ENCODE measurements around the gene DOCK8.
"Not testable (repeated sequence)": the region's sequence is repeated elsewhere in the genome, so short reads cannot be mapped to it uniquely, and the experiment has no call there.

DOCK8 gene

DNA sequence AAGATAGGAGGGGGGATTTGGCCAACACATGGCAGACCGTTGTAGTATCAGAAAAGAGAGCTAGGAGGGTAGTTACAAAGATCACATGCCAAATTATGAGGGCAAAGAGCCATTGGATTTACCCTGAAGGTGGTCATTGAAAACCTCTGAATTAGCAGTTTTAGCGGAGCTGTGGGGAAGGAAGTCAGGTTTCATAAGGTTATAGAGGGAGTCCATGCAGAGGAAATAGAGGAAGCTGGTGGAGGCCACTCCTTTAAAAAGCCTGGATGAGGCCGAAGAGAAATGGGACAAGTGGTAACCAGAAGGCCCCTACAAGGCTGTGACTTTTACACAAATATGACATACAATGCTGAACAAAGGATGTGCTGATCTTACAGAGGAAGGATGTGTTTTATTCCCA lies 13.2 kb downstream of the DOCK8 start:
- DNase-seq: no peak

DNA sequence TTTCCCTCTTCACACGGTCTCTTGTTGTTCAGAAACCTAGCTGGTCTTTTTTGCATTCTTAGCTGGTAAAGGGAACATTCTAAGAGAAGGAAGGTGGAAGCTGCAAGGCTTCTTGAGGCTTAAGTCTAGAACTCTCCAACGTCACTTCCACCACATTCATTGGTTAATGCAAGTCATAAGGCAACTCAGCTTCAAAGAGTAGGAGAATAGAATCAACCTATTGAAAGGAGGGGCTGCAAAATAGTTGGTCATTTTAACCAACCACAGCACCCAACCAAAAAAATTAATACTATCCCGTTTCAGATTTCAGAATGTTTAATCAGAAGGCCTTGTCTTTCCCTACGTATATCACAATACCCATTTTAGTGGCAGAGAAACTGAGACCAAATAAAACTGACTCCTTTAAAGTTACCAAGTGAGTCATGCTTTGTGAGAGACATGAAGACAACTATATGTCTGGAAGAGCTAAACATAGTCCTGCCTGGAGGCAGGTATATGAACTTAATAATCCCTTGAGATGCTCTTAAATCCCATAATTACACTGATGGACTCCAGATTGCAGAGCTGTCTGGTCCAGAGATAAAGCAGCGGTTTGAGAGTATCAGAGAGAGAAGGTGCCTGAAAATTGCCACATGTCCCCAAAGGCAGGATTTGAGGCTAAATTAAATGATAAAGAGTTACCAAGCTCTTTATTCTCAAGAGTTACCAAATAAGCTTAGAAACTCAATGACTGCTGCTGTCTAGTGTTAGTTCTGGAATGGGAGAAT lies 14.4 kb downstream of the DOCK8 start:
- DNase-seq: no peak

DNA sequence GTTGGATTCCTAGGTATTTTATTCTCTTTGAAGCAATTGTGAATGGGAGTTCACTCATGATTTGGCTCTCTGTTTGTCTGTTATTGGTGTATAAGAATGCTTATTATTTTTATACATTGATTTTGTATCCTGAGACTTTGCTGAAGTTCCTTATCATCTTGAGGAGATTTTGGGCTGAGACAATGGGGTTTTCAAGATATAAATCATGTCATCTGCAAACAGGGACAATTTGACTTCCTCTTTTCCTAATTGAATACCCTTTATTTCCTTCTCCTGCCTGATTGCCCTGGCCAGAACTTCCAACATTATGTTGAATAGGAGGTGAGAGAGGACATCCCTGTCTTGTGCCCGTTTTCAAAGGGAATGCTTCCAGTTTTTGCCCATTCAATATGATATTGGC lies 17.0 kb downstream of the DOCK8 start:
- not testable (repeated sequence) for DNase-seq

DNA sequence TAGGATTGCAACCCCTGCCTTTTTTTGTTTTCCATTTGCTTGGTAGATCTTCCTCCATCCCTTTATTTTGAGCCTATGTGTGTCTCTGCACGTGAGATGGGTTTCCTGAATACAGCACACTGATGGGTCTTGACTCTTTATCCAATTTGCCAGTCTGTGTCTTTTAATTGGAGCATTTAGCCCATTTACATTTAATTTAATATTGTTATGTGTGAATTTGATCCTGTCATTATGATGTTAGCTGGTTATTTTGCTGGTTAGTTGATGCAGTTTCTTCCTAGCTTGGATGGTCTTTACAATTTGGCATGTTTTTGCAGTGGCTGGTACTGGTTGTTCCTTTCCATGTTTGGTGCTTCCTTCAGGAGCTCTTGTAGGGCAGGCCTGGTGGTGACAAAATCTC lies 19.0 kb downstream of the DOCK8 start:
- not testable (repeated sequence) for DNase-seq

DNA sequence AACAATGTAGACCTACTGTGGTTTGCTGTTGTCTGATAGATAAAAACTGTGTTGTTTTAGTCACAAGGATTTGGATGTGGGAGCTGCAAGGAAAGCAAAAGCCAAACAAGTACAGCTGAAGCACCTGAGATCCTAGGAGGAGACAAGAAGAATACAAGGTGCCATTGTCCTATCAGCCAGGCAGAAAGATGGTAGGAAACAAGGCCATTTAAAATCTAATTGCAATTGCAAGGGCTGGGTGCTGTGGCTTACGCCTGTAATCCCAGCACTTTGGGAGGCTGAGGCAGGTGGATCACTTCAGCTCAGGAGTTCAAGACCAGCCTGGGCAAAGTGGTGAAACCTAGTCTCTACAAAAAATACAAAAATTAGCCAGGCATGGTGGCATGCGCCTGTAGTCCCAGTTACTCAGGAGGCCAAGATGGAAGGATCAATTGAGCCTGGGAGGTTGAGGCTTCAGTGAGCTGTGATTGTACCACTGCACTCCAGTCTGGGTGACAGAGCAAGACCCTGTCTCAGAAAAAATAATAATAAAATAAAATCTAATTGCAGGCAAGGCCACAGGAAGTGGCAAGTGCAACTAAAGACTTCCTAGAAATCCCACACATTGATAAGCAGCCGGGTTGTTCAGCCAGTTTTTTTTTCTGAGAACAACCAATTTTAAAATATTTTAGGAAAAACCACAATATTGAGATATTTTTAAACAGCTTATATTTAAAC lies 22.6 kb downstream of the DOCK8 start:
- DNase-seq: no peak

DNA sequence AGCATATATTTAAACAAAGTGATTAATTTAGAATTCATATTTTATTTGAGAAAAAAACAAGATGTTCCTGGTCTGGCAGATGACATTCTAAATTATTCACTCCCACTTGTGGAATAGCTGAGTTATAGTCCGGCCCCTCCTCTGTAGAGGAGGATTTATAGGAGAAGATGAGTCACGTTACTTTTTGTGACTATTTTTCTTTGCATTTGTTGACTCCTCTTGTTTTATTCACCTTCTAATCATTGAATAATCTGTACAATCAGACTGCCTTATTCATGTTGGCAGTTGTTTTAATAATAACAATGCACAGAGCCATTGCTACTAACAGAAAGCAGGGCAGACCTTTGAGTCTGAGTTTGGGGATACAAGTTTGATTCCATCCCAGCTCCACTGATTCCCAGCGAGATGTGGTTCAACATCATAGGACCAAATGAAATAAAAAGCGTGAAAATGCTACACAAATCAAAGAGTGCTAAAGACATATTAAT lies 23.2 kb downstream of the DOCK8 start:
- no peak for DNase-seq

DNA sequence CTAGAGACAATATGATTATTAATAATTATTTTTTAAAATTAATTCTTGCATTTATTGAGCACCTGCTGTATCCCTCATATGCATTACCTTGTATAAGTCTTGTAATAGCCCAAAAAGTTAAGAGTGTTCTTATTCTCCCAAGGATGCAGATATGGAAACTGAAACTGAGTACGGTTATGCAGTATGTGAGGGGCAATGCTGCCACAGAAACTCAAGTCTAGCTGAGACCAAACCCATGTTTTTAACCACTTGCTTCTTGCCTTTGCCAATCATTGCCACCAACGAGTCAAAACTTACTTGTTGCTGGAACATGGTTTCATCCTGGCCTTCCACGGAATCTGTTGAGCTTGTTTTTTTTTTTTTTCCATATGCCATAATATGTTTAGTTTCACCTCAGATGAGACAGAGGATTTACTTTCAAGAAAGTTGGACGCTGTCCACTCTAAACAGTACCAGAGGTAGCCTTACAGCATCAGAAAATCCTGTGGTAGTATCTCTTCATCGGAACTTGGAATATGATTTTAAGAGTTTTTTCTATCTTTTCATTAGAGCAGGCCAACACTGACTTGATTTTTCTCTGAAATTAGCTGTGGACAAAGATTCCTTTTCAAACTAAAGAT lies 27.9 kb downstream of the DOCK8 start:
- no peak for DNase-seq

DNA sequence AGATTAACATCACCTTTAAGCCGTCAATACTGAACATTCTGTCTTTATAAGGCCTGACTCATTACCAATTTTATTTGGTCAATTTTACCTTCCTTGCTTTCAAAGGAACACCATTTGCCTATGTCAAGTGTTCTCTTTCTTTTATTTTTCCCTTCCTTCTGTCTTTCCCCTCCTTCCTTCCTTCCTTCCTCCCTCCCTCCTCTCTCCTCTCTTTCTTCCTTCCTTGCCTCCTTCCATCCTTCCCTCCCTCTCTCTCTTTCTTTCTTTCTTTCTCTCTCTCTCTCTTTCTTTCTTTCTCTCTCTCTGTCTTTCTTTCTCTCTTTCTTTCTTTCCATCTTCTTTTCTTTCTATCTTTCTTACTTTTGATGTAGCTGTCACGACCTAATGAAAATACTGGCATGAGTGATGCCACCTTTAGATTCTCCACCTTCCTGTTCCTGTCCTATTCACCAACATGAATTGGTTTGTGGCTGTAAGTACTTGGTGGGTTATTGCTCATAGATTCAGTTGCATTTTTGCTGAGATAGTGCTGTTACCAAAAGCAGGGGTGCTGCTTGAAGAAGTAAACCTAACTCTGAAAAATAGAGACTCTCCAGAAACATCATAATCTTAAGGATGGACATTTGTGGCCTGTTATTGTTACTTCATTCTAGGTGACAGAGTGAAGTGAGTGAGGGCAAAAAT lies 33.8 kb downstream of the DOCK8 start:
- DNase-seq: no peak

DNA sequence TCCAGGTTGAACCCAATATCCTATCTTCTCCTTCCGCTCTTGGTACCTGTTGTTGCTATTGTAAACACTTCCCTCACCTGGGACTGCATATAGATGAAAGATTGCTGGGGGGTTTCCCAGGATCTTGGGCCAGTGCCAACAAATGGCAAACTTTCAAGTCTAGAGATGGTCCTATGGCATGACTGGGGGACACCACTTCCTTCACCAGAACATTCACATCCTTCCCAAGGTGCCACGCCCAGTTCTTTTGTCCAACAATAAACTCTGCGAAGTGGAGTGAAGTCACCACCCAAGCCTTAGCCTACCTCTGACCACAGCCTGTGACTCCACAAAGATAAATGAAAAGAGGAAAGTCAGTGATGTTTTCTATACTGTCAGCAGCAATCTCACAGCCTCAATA lies 34.4 kb downstream of the DOCK8 start:
- peak; percentile 10 to 43 for DNase-seq

DNA sequence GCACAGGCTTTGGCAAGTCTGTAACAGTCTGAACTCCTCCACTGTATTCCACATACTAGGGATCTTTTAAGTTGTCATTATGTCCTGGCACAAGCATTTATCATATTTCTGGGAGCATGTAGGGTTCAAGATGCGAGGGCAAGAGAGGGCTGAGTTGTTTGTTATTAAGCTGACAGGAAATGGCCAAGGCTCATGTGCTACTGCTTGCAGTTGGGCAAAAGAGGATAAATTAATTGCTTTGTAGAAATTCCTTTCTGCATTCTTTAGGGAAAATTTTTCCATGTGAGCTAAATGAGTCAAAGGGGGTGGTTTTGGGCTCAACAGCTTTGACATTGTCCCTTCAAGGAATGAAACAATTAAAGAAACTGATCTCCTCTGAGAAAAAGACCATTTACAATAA lies 35.4 kb downstream of the DOCK8 start:
- no peak for DNase-seq

DNA sequence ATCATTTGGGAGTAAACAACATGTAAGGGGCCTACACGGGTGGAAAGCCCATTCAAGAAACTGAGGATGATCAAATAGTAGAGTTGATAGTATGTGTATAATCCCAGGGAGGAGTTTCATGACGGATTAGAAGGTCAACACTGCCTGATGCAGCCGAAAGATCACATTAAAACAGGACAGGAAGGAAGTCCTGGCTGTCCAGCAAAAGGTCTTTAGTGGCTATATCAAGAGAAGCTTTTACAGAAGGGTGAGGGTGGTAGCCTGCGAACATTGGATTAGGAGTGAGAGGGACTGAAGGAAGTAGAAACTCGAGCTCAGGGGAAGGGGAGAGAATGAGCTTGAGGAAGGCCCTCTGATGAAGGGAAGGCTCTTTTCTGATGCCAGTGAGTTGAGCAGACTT lies 36.0 kb downstream of the DOCK8 start:
- no peak for DNase-seq

DNA sequence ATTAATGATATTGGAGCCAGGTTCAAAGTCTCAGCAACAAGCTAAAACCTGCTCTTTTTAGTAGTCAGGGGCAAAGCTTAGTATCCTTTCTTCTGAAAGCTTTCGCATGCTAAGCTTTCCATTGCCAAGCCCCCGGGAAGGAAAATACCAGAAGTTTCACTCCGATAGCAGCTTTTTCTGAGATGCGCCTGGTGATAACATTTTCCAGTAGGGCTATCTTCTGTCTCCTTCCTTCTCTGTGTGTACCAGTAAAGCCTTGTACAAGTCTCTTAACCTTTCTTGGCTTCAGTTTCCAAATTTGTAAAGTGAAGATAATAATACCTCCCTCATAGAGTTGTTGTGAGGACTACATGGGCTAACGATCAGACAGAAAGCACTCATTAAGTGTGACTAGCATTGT lies 36.7 kb downstream of the DOCK8 start:
- no peak for DNase-seq

DNA sequence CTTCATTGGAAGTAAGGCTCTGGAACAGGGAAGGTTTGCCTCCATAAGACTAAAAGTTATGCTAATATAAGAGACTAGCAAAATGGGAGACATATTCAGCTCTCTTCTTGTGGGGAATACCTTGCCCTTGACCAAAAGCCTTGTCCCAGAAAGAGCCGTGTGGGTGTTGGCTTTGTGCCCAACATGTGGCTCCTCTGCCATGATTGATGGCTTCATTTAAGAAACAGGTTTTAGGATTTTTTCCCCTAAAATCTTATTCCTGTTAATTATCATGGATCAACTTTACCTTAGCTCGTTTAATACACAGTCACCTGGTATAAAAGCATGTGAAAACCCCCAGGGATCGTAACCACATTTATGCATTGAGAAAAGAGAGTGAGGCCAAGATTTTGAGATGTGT lies 38.9 kb downstream of the DOCK8 start:
- no peak for DNase-seq

DNA sequence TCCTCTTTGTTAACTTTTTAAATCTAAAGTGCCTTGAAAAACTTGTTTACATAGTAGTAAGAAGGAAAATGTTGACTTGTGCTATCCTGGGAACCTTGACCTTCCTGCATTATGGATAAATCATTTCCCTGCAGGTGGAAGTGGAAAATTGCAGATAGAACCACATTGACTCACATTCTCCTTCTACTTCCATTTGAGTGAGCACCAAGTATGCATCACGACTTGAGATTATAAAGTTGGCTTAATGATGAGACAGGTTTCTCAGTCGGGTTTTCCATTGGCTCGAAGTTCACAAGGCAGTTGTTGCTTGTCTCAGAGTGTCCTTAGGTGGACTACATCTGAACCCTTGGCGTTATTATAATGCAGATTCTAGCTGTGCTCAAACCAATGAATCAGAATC lies 39.9 kb downstream of the DOCK8 start:
- DNase-seq: no peak

DNA sequence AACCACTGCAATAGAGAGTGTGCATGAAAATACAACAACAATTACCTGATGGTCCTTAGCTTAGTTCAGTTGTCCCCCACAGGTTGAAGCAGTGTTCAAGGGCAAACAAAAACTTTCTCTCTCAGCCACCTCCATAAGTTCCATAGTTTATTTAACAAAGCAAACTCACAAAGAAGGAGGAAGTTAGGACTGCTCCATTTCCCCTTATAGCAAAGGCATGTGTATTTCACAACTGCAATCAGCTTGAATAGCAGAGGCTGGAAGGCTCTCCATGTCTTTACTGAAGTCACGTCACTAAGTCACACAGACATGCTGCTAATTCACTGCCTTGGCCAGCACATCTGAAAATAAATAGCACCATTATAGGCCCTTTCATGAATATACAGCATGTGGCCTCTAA lies 43.3 kb downstream of the DOCK8 start:
- no peak for DNase-seq

DNA sequence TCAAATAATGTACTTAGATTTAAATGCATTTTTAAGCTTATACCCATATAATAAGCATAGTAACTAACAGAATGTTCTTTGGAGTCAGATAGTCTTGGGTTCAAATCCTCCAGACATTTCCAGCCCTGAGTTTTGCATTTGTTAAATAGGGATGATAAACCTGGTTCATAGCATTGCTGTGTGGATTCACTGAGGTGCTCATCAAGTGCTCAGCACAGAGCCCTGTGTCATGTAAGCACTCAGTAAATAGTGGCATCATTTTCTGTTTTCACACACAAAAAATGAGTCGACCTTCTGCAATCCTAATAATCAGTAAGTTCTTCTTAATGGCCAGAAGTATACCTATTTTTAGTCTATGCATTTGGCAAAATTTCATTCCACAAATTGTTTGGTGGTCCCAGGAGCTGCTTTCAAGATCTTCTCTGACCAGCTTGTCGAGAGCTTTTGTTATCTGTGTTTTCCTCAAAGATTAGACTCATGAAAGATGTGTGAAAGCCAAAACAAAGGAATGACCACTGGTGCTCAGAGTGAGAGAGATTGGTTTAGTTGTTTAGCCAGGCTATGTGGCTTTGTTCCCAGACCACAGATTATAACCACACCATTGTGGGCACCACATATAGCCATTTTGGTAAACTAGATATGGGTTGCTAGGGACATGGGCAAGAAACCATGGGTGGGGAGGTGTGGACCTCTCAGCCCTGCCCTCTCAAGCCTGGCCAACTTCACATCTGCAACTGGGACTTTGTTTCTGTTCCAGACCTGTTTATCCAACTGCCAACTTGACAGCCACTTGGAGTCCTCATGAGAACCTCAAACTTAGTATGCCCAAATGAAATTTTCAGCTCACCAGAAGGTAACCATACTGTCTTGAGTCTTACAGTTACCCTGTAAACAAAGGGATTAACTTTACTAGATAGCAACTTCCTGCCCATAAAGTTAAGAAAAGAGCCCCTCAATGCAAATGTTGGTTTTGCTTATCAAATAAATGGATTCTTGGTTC lies 45.0 kb downstream of the DOCK8 start:
- DNase-seq: no peak

DNA sequence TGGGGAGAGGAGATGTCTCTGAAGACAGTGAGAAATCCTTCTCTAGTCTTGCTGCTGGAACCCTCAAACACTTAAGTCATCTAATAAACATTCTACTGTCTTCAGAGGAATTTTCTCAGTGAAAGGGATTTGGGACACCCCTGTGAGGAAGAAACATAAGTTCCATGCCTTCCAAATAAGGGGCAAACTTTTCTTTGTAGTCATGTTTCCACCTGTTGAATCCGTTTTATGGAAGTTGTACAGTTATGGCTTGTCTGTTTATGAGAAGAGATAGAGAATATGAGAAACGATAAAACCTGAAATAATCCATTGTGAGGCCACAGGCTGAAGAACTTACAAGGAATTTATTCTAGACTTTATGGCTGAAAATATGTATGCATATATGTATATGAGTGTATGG lies 49.6 kb downstream of the DOCK8 start:
- no peak for DNase-seq

DNA sequence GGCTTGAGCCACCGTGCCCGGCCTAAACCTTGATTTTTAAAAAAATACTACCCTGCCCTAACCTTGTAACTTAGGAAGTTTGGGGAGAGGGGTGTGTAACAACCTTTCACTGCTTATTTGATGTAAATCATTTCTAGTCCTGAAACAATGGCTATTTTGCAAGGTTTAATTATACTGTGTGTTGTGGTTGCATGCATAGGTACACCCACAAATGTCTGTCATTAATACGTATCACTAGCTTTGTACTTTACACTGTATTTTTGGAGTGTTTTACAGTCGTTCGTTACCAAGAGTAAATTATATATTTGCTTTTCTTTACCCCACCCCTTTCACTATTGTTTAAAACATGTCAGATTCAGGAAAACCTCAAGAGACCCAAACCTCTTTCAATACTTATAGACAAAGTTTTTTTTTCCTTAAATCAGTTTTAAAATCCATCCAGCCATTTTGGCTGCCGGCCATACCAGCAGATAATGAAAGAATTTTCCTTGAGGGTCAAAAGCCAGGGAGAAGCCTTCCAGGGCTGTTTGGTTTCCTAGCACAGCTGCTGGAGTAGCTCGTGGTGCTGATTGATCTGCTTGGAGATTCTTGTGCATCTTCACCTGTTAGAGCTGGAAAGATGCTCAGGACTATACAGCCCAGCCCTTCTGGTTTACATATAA lies 50.7 kb downstream of the DOCK8 start:
- DNase-seq: no peak

DNA sequence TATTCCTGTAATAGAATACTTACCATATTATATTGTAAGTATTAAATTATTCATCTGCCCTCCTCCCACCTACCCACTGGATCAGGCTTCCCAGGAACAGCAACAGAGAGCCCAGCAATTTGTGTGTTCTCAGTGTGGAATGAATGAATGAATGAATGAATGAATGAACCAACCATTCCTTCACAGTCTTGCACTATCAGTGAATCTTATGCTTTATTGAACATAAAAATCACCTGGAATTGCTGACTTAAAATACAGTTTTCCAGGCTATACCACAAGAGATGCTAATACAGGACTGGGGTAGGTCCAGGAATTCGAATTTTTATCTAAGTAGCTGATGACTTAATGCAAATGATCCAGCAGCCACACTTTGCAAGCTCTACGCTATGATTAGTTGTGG lies 51.6 kb downstream of the DOCK8 start:
- DNase-seq: no peak

DNA sequence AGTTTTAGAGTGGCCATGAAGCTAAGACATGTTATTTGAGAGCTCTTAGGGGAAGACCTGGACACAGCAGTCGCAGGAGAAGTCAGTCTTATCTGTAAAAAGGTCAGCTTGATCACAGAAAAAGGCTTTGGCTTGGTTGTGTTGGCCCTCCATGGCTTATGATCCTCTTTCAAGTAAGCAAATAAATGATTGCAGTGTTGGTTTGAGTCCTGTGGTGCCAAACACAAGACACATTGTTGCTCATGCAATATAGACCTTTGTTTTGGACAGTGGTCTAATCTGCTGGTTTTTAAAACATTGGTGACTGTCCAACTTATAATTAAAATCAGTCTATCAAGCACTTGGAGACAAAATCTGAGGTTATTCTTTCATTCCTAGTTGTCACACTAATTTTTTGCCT lies 54.0 kb downstream of the DOCK8 start:
- no peak for DNase-seq

DNA sequence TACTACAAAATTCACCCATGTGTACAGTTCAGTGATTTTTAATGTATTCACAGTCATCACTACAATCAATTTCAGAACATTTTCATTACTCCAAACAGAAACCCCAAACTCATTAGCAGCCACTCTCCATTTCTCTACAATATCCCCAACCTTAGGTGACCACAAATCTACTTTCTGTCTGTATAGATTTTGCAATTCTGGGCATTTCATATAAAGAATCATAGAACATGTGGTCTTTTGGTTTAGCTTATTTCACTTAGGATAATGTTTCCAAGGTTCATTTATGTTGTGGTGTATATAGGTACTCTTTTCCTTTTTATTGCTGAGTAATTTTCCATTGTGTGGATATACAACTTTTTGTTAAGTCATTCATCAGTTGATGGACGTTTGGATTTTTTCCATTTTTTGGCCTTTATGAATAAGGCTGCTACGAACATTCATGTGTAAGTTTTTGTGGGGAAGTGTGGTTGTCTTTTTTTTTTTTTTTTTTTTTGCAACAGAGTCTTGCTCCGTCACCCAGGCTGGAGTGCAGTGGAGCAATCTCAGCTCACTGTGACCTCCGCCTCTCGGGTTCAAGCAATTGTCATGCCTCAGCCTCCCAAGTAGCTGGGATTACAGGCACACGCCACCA lies 54.5 kb downstream of the DOCK8 start:
- no peak for DNase-seq

Measured in activated CD4-positive, alpha-beta T cell treated with anti-CD3 and anti-CD28 coated beads, Interleukin-2, amount 50 U/mL, for 48 hours (primary cell).